H1 (cell line): ENCODE results near the gene COBLL1. TPM values are rescaled to one million over a fixed set of nuclear protein-coding genes. Genes with fewer than 3 reads are reported as not detected.

Experiments used
- CTCF ChIA-PET: fragments of 300-600 bp; sonication (Branson Sonifier 250); formaldehyde crosslinking; loops from one replicate; lab custom pipeline; 2021; ENCODE audit not compliant: partially characterized antibody; lab: Charles Lee
- POLR2A ChIA-PET: fragments of 300-600 bp; sonication (Branson Sonifier 250); formaldehyde crosslinking; loops from one replicate; lab custom pipeline; 2021; ENCODE audit warnings: inconsistent platforms; ENCODE audit not compliant: partially characterized antibody; lab: Charles Lee
- DNase-seq, 2 experiments: peaks; one replicate each; pipeline versions ENCODE4 v3.0.0 to v3.0.0-alpha.2; 2010 to 2022; ENCODE audit warnings: low spot score in 2 of 2, low read depth in 1 of 2, mixed read lengths in 1 of 2
- FAIRE-seq: peaks from 2 replicates; lab custom pipeline; 2011; peaks lifted over from hg19 to GRCh38; lab: Jason Lieb, UNC
- H2AFZ ChIP-seq: 2 replicates; pipeline ENCODE4 v1.8.1; 2012; ENCODE audit warnings: low read length, inconsistent platforms
- H2AK5ac ChIP-seq: 2 replicates; pipeline ENCODE4 v1.6.1; 2013; ENCODE audit warnings: low read depth, low read length
- H2BK120ac ChIP-seq: replicated peaks from 2 replicates; pipeline ENCODE3; 2013; ENCODE audit warnings: low read depth, low read length, inconsistent platforms
- H2BK12ac ChIP-seq: 2 replicates; pipeline ENCODE4 v1.6.1; 2013; ENCODE audit warnings: low read depth, low read length
- H2BK15ac ChIP-seq: 2 replicates; pipeline ENCODE4 v1.6.1; 2013; ENCODE audit warnings: low read length
- H2BK20ac ChIP-seq: 2 replicates; pipeline ENCODE4 v1.6.1; 2013; ENCODE audit warnings: low read length
- H2BK5ac ChIP-seq: 2 replicates; pipeline ENCODE4 v1.6.1; 2013; ENCODE audit warnings: low read depth, low read length
- H3K14ac ChIP-seq: 2 replicates; pipeline ENCODE4 v1.6.1; 2013; ENCODE audit warnings: inconsistent platforms; ENCODE audit not compliant: insufficient read length
- H3K18ac ChIP-seq: 2 replicates; pipeline ENCODE4 v1.6.1; 2013; ENCODE audit warnings: low read length; ENCODE audit errors: extremely low read depth
- H3K23ac ChIP-seq: 2 replicates; pipeline ENCODE4 v1.6.1; 2013; ENCODE audit warnings: inconsistent platforms; ENCODE audit not compliant: insufficient read length
- H3K23me2 ChIP-seq: 2 replicates; pipeline ENCODE4 v1.6.1; 2013; ENCODE audit warnings: low read depth, low read length
- H3K27ac ChIP-seq: 2 replicates; pipeline ENCODE4 v1.6.1; 2011; ENCODE audit warnings: low read depth, low read length, inconsistent platforms
- H3K27me3 ChIP-seq, 4 experiments: replicated peaks in 1 of 4; 1 replicate in 1 of 4; 2 replicates in 3 of 4; pipeline versions ENCODE4 v1.6.1 to v1.8.1; 2011 to 2013; ENCODE audit warnings: low read length in 3 of 4, mild to moderate bottlenecking in 3 of 4, inconsistent platforms in 2 of 4, mixed read lengths in 2 of 4, moderate library complexity in 1 of 4; ENCODE audit not compliant: control insufficient read depth in 3 of 4, insufficient read depth in 3 of 4; ENCODE audit errors: extremely low read depth in 1 of 4
- H3K36me3 ChIP-seq, 4 experiments: 2 replicates each; pipeline versions ENCODE4 v1.6.1 to v1.8.1; 2011 to 2013; ENCODE audit warnings: mild to moderate bottlenecking in 4 of 4, low read length in 3 of 4, moderate library complexity in 2 of 4, control low read depth in 1 of 4, inconsistent platforms in 1 of 4; ENCODE audit not compliant: insufficient read depth in 4 of 4, control insufficient read depth in 2 of 4
- H3K4ac ChIP-seq: replicated peaks from 2 replicates; pipeline ENCODE3; 2013; ENCODE audit warnings: low read length, low read depth, mixed read lengths, inconsistent platforms; ENCODE audit not compliant: insufficient read length
- H3K4me1 ChIP-seq, 4 experiments: replicated peaks in 1 of 4; 1 replicate in 1 of 4; 2 replicates in 3 of 4; pipeline versions ENCODE4 v1.6.1 to v1.8.1; 2011 to 2013; ENCODE audit warnings: low read length in 3 of 4, inconsistent platforms in 2 of 4, mixed read lengths in 1 of 4; ENCODE audit not compliant: insufficient read depth in 4 of 4, control insufficient read depth in 3 of 4
- H3K4me2 ChIP-seq, 2 experiments: 2 replicates each; pipeline versions ENCODE4 v1.6.1 to v1.8.1; 2011 to 2013; ENCODE audit warnings: low read depth in 2 of 2, low read length in 2 of 2, control low read depth in 1 of 2, inconsistent platforms in 1 of 2, mild to moderate bottlenecking in 1 of 2; ENCODE audit not compliant: insufficient read depth in 1 of 2
- H3K4me3 ChIP-seq, 4 experiments: fragments of 200-600, 300-600 bp in 1 of 4; sonication (generic), shearing (Covaris generic), sonication (Bioruptor Twin) in 1 of 4; 2 replicates each; pipeline versions ENCODE4 v1.5.1 to v1.8.1; 2011 to 2016; ENCODE audit warnings: low read length in 4 of 4, low read depth in 3 of 4, control low read depth in 2 of 4, inconsistent platforms in 2 of 4, mild to moderate bottlenecking in 2 of 4, mixed read lengths in 1 of 4, moderate library complexity in 1 of 4; ENCODE audit not compliant: insufficient read depth in 2 of 4; ENCODE audit errors: extremely low read depth in 1 of 4
- H3K56ac ChIP-seq: replicated peaks from 2 replicates; pipeline ENCODE3; 2013; ENCODE audit warnings: low read depth, mild to moderate bottlenecking, mixed read lengths, low read length, inconsistent platforms; ENCODE audit not compliant: insufficient read length
- H3K79me1 ChIP-seq: 2 replicates; pipeline ENCODE4 v1.6.1; 2013; ENCODE audit warnings: low read depth, low read length, control low read depth
- H3K79me2 ChIP-seq, 2 experiments: 2 replicates each; pipeline versions ENCODE4 v1.6.1 to v1.8.1; 2012 to 2013; ENCODE audit warnings: low read length in 2 of 2, mild to moderate bottlenecking in 2 of 2, inconsistent platforms in 1 of 2; ENCODE audit not compliant: insufficient read depth in 2 of 2, control insufficient read depth in 1 of 2
- H3K9ac ChIP-seq, 4 experiments: replicated peaks in 1 of 4; 1 replicate in 1 of 4; 2 replicates in 3 of 4; pipeline versions ENCODE4 v1.6.1 to v1.8.1; 2011 to 2013; ENCODE audit warnings: low read depth in 3 of 4, low read length in 3 of 4, control low read depth in 2 of 4, mild to moderate bottlenecking in 2 of 4, moderate library complexity in 2 of 4, inconsistent platforms in 1 of 4; ENCODE audit errors: extremely low read depth in 1 of 4
- H3K9me3 ChIP-seq, 2 experiments: 2 replicates each; pipeline versions ENCODE4 v1.6.1 to v1.8.1; 2012 to 2013; ENCODE audit warnings: mild to moderate bottlenecking in 2 of 2, moderate library complexity in 2 of 2, control low read depth in 1 of 2, inconsistent platforms in 1 of 2, low read depth in 1 of 2, low read length in 1 of 2, mixed read lengths in 1 of 2; ENCODE audit not compliant: insufficient read depth in 2 of 2
- H4K20me1 ChIP-seq, 2 experiments: replicated peaks in 1 of 2; 2 replicates each; pipeline versions ENCODE3 to v1.8.1; 2011 to 2013; ENCODE audit warnings: inconsistent platforms in 2 of 2, low read length in 2 of 2, mild to moderate bottlenecking in 1 of 2; ENCODE audit not compliant: insufficient read depth in 2 of 2, control insufficient read depth in 1 of 2
- H4K5ac ChIP-seq: 2 replicates; pipeline ENCODE4 v1.6.1; 2013; ENCODE audit warnings: low read length, low read depth, mixed read lengths, inconsistent platforms; ENCODE audit not compliant: insufficient read length
- H4K8ac ChIP-seq: 2 replicates; pipeline ENCODE4 v1.8.0; 2013; ENCODE audit warnings: mild to moderate bottlenecking, moderate library complexity, low read length, inconsistent platforms; ENCODE audit not compliant: insufficient read depth; ENCODE audit errors: extremely low read depth
- H4K91ac ChIP-seq: replicated peaks from 2 replicates; pipeline ENCODE3; 2013; ENCODE audit warnings: low read length, mixed read lengths, inconsistent platforms; ENCODE audit not compliant: insufficient read length
- CBX5 ChIP-seq: fragments of 300-800, 300-1000 bp; sonication (generic); IDR thresholded peaks from 2 replicates; pipeline ENCODE4 v1.7.1; 2016; ENCODE audit warnings: antibody characterized with exemption, low read length, low read depth
- CBX8 ChIP-seq: fragments of 300-800, 300-1000 bp; sonication (generic); IDR thresholded peaks from 2 replicates; pipeline ENCODE4 v1.7.1; 2016; ENCODE audit warnings: low read depth, low read length, borderline replicate concordance
- CEBPB ChIP-seq: IDR thresholded peaks from 2 replicates; pipeline ENCODE4 v1.6.1; 2012; ENCODE audit warnings: low read depth, low read length
- GABPA ChIP-seq: IDR thresholded peaks from 2 replicates; pipeline ENCODE4 v1.6.1; 2011; ENCODE audit warnings: mild to moderate bottlenecking, low read length, moderate library complexity, borderline replicate concordance; ENCODE audit not compliant: insufficient read depth
- JUND ChIP-seq: IDR thresholded peaks from 2 replicates; pipeline ENCODE4 v1.6.1; 2011; ENCODE audit warnings: mild to moderate bottlenecking, improper control_type of control experiment, low read length
- POU5F1 ChIP-seq: IDR thresholded peaks from 2 replicates; pipeline ENCODE4 v1.6.1; 2011; ENCODE audit warnings: low read depth, mild to moderate bottlenecking, low read length, moderate library complexity
- RNF2 ChIP-seq: fragments of 200-900, 300-1000 bp; sonication (generic); IDR thresholded peaks from 2 replicates; pipeline ENCODE4 v1.7.1; 2016; ENCODE audit warnings: borderline replicate concordance, low read depth, mild to moderate bottlenecking, antibody characterized with exemption, low read length; ENCODE audit not compliant: poor library complexity, severe bottlenecking; ENCODE audit errors: missing control alignments
- TAF1 ChIP-seq: IDR thresholded peaks from 2 replicates; pipeline ENCODE4 v1.6.1; 2011; ENCODE audit warnings: mild to moderate bottlenecking, low read depth, low read length
- TCF12 ChIP-seq: IDR thresholded peaks from 2 replicates; pipeline ENCODE4 v1.6.1; 2011; ENCODE audit warnings: low read depth, mild to moderate bottlenecking, low read length
- WGBS, 2 experiments: shearing (Covaris generic) in 1 of 2; methylation state at CpG; one replicate each; pipeline versions ENCODE4 v1.1.6 to v1.1.7; 2013 to 2015; ENCODE audit warnings: low lambda C conversion rate in 2 of 2, mixed read lengths in 2 of 2, inconsistent platforms in 1 of 2, low coverage in 1 of 2, missing lambda C conversion rate in 1 of 2; ENCODE audit not compliant: insufficient replicate concordance in 2 of 2, insufficient coverage in 1 of 2, insufficient read length in 1 of 2; ENCODE audit errors: extremely low coverage in 1 of 2, missing lambda C conversion rate in 1 of 2; 5-methylcytosine and 5-hydroxymethylcytosine counted together
- polyA plus RNA-seq, 7 experiments: library from polyadenylated mRNA; depleted of rRNA in 3 of 7; stranded (reverse) in 5 of 7; unstranded in 2 of 7; fragments of >200 nt in 5 of 7; fragments of 200-250 nt in 2 of 7; gene quantifications; 1 replicate in 5 of 7; 2 replicates in 1 of 7; 4 replicates in 1 of 7; pipeline versions ENCODE4 v1.2.1 to v1.2.3, GENCODE V29; 2011 to 2013; ENCODE audit warnings: missing spikeins in 2 of 7, mixed read lengths in 2 of 7
- total RNA-seq: library from RNA; stranded (reverse); fragmentation: NEBNext Ultra II Directional; extraction: Animal tissue kit (Norgen Biotek cat#: 25700); gene quantifications from 2 replicates; pipeline ENCODE4 v1.2.1, GENCODE V29; 2021
- TF ChIP-seq, protein P1 (sequence below): IDR thresholded peaks from 2 replicates; pipeline ENCODE4 v1.6.1; 2012; ENCODE audit warnings: low read length, inconsistent platforms

COBLL1 gene
- total and polyA plus RNA-seq, 2 of the 8 experiments (the other 6 are each of a cell fraction or from before 2014, with no cell fraction given), result 2.2 to 6.2 TPM

DNA sequence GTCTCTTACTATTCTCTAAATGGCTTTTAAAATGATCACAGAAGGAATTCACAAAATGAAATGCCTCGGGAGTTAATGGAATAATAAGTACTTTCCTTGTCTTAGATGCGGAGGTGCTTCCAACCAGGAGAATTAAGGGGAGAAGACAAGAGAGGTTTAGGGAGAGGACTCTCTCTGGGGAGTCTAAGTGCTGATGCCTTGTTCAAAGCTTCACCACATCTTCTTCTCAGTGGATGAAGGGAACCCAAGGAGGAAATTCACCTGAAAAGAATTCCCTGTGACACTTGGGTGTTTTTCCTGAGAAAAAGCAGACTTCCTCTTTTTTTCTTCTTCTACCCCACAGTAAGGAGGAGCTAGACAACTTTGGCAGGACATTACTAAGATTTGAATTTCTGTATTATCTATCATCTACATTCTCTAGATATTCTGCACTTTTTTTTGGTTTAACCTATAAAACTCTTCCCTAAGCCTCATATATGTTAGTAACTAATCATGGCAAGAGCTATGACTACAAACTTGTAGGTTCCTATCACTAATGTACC, 150.2 kb downstream of the COBLL1 start:
- no peak overlapping the region for H3K4ac ChIP-seq
- no peak overlapping the region for H2BK12ac ChIP-seq
- POLR2A ChIA-PET, result no interaction called here
- no peak overlapping the region for H4K8ac ChIP-seq
- H2BK20ac ChIP-seq, result no peak overlapping the region
- WGBS, 2 experiments, result 91% methylated on average over 2 of the region's 2 CpGs; no CpG with 5 or more reads in 1 of the 2 experiments
- H2BK15ac ChIP-seq, result no peak overlapping the region
- DNase-seq (no peak), FAIRE-seq (no peak)
- no peaks in the 10 kb centered on the region for H3K79me1 ChIP-seq
- no peaks in the 10 kb centered on the region for H4K20me1 ChIP-seq
- H3K4me3 ChIP-seq, result no peak overlapping the region
- H2BK5ac ChIP-seq, result no peak overlapping the region
- no peak overlapping the region for H2AFZ ChIP-seq
- H3K27me3 ChIP-seq, result no peaks in the 10 kb centered on the region
- H2AK5ac ChIP-seq, result no peak overlapping the region
- no peak overlapping the region for H3K23ac ChIP-seq
- no peaks in the 10 kb centered on the region for H3K4me1 ChIP-seq
- H3K56ac ChIP-seq, result no peak overlapping the region
- no peak overlapping the region for H3K27ac ChIP-seq
- no peak overlapping the region for H4K91ac ChIP-seq
- H4K5ac ChIP-seq, result no peak overlapping the region
- H3K4me2 ChIP-seq, result no peak overlapping the region
- H2BK120ac ChIP-seq, result no peak overlapping the region
- no peaks in the 10 kb centered on the region for H3K79me2 ChIP-seq
- no peaks in the 10 kb centered on the region for H3K9me3 ChIP-seq
- H3K36me3 ChIP-seq, result no peaks in the 10 kb centered on the region
- no peaks in the 10 kb centered on the region for H3K23me2 ChIP-seq
- no peak overlapping the region for H3K14ac ChIP-seq
- H3K9ac ChIP-seq, result no peak overlapping the region
- CTCF ChIA-PET, result interaction anchor here (0.5 to 1.7 kb wide), 5 partner anchors 9 to 131 kb away, joined by 3 to 4 read pairs (median 4); no protein-coding TSS in a partner anchor
- no peak overlapping the region for H3K18ac ChIP-seq
- TF ChIP-seq TAF1 (no peak), CBX5 (no peak), RNF2 (no peak), CBX8 (no peak), TCF12 (no peak), POU5F1 (no peak), JUND (no peak), CEBPB (no peak), GABPA (no peak)
- TF ChIP-seq, protein P1, sequence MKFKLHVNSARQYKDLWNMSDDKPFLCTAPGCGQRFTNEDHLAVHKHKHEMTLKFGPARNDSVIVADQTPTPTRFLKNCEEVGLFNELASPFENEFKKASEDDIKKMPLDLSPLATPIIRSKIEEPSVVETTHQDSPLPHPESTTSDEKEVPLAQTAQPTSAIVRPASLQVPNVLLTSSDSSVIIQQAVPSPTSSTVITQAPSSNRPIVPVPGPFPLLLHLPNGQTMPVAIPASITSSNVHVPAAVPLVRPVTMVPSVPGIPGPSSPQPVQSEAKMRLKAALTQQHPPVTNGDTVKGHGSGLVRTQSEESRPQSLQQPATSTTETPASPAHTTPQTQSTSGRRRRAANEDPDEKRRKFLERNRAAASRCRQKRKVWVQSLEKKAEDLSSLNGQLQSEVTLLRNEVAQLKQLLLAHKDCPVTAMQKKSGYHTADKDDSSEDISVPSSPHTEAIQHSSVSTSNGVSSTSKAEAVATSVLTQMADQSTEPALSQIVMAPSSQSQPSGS, result no peak
